Pancreas (tissue), 10 donors: ENCODE measurements around the gene SLC44A1. TPM values are rescaled to one million over a fixed set of nuclear protein-coding genes. Genes with fewer than 3 reads are reported as not detected.

Experiments
- ATAC-seq, 4 donors: fragments of 200-7000 bp; cut with Tn5 transposase; one replicate each; pipeline versions ENCODE4 v1.8.0 to v1.9.1; 2020; ENCODE audit warnings: mild to moderate bottlenecking in 4 of 4, moderate library complexity in 4 of 4
- DNase-seq, 6 donors: peaks; one replicate each; pipeline ENCODE4 v3.0.0-alpha.2; 2020
- FAIRE-seq: peaks from 2 replicates; lab custom pipeline; 2012; peaks lifted over from hg19 to GRCh38; lab: Jason Lieb, UNC
- H3K27ac ChIP-seq, 4 donors: fragments of 200-600 bp; sonication (generic); 1 replicate in 3 of 4; 2 replicates in 1 of 4; pipeline versions ENCODE4 v1.5.0 to v1.8.0; 2020
- H3K27me3 ChIP-seq, 4 donors: fragments of 200-600 bp; one replicate each; pipeline ENCODE4 v1.8.0; 2021
- H3K36me3 ChIP-seq, 3 donors: fragments of 200-600 bp; sonication (generic) in 1 of 3; one replicate each; pipeline versions ENCODE4 v1.5.0 to v1.8.0; 2020 to 2021
- H3K4me1 ChIP-seq, 3 donors: fragments of 200-600 bp; one replicate each; pipeline ENCODE4 v1.8.0; 2021
- H3K4me3 ChIP-seq, 4 donors: fragments of 200-600 bp; sonication (generic) in 2 of 4; one replicate each; pipeline versions ENCODE4 v1.5.0 to v1.8.0; 2020 to 2021
- H3K9me3 ChIP-seq, 4 donors: fragments of 200-600 bp; one replicate each; pipeline ENCODE4 v1.8.0; 2021
- CTCF ChIP-seq, 4 donors: fragments of 200-600 bp; sonication (generic) in 3 of 4; IDR thresholded peaks; one replicate each; pipeline versions ENCODE4 v1.5.0 to v1.8.0; 2021; ENCODE audit warnings: antibody characterized with exemption in 4 of 4
- WGBS, 2 donors: extraction: QIAGEN DNeasy Blood & Tissue Kit; methylation state at CpG; one replicate each; pipeline ENCODE4 v1.1.7; 2013; 5-methylcytosine and 5-hydroxymethylcytosine counted together
- intact Hi-C, 3 donors: fragments of 100-400 bp; cut with DNase I; formaldehyde crosslinking; loops; one replicate each; pipeline versions ENCODE4 v1.11.1 to v1.14.2; 2022
- polyA plus RNA-seq, 2 donors: library from polyadenylated mRNA; stranded (reverse); fragments of 200-250 nt; gene quantifications; one replicate each; pipeline ENCODE4 v1.2.3, GENCODE V29; 2013
- total RNA-seq, 6 donors: library from RNA; stranded (reverse); fragmentation: NEBNext Ultra II Directional in 4 of 6; extraction: Animal tissue kit (Norgen Biotek cat#: 25700) in 4 of 6; gene quantifications; one replicate each; pipeline versions ENCODE4 v1.2.1 to v1.2.4, GENCODE V29; 2021 to 2023
- donor health status: healthy with polysubstance abuse.
- donor health status: DM: no; HTN: no; CAD: no; lungs with moderate emphysema.
- donor health status: DM: no; HTN: no; CAD: no.
- donor health status: control.
- donor health status: control.
- donor health status: Bipolar disorder and iron deficiency.
- donor health status: DM: yes; HTN: yes; CAD: no.
- donor health status: DM: no; HTN: no; CAD: no.
- donor health status: DM: no; HTN: no; CAD: no.
- donor health status: DM: yes; HTN: yes; CAD: no.

Gene SLC44A1
- total and polyA plus RNA-seq, 8 donors, result 4.6 to 32.3 (median 19.3) TPM

GRCh38 chr9:105413525-105413924, 169.1 kb downstream of the SLC44A1 start:
- H3K4me1 ChIP-seq, result peaks cover 0 to 4% (median 0%) of the 10 kb centered on the region in 3 donors
- FAIRE-seq (no peak), ATAC-seq (peak in 3 of 4 donors; percentile 56 to 73 (median 73)), DNase-seq (no peak)
- H3K4me3 ChIP-seq, result no peak overlapping the region
- WGBS, 2 donors, result 10 to 14% methylated on average over 2 of the region's 2 CpGs
- H3K36me3 ChIP-seq, result no peaks in the 10 kb centered on the region
- no peak for TF ChIP-seq CTCF (IDR thresholded peaks at IDR 0.05)
- intact Hi-C loops, result loop anchor here in 1 of 3 donors (10.0 kb wide), 2 partner anchors 169 to 249 kb away; partner anchors contain the start of gene SLC44A1
- H3K27ac ChIP-seq, result no peak overlapping the region
- H3K9me3 ChIP-seq, result no peaks in the 10 kb centered on the region
- no peaks in the 10 kb centered on the region for H3K27me3 ChIP-seq

GRCh38 chr9:105414947-105415661, 170.7 kb downstream of the SLC44A1 start:
- H3K4me1 ChIP-seq, result peaks cover 0 to 4% (median 0%) of the 10 kb centered on the region in 3 donors
- FAIRE-seq (no peak), DNase-seq (peak in 4 of 6 donors; percentile 18 to 58 (median 34)), ATAC-seq (peak; percentile 64 to 96 (median 90))
- H3K27ac ChIP-seq, result no peak overlapping the region
- H3K36me3 ChIP-seq, result no peaks in the 10 kb centered on the region
- no peak overlapping the region for H3K4me3 ChIP-seq
- intact Hi-C loops, result loop anchor here in 1 of 3 donors (10.0 kb wide), 2 partner anchors 170 to 250 kb away; partner anchors contain the start of gene SLC44A1
- TF ChIP-seq CTCF (IDR thresholded peaks at IDR 0.05), result peak; percentile 65 to 73 (median 70)
- WGBS, 2 donors, result 1 to 3% methylated on average over 6 of the region's 6 CpGs
- H3K27me3 ChIP-seq, result no peaks in the 10 kb centered on the region
- H3K9me3 ChIP-seq, result no peaks in the 10 kb centered on the region

- H3K27ac ChIP-seq, result no peak overlapping the region
- no peak for TF ChIP-seq CTCF (IDR thresholded peaks at IDR 0.05)
- WGBS, 2 donors, result 74% methylated on average over 8 of the region's 8 CpGs
- no peaks in the 10 kb centered on the region for H3K27me3 ChIP-seq
- DNase-seq, result no peak
- FAIRE-seq, result no peak
- H3K4me1 ChIP-seq, result peaks cover 0 to 4% (median 0%) of the 10 kb centered on the region in 3 donors
- intact Hi-C loops, result loop anchor here in 1 of 3 donors (10.0 kb wide), 2 partner anchors 171 to 251 kb away; partner anchors contain the start of gene SLC44A1
- no peak for ATAC-seq
- no peaks in the 10 kb centered on the region for H3K9me3 ChIP-seq
- no peak overlapping the region for H3K4me3 ChIP-seq
- H3K36me3 ChIP-seq, result no peaks in the 10 kb centered on the region
These were observed 171.2 kb downstream of the SLC44A1 start for GRCh38 chr9:105415662-105415980.

GRCh38 chr9:105416840-105417239, 172.4 kb downstream of the SLC44A1 start:
- WGBS, 2 donors, result 83 to 86% methylated on average over 1 of the region's 1 CpG
- DNase-seq, result no peak
- H3K27me3 ChIP-seq, result no peaks in the 10 kb centered on the region
- no peak for FAIRE-seq
- no peak overlapping the region for H3K4me3 ChIP-seq
- peaks cover 0 to 4% (median 0%) of the 10 kb centered on the region in 3 donors for H3K4me1 ChIP-seq
- no peak for ATAC-seq
- no peak overlapping the region for H3K27ac ChIP-seq
- no peaks in the 10 kb centered on the region for H3K36me3 ChIP-seq
- no peaks in the 10 kb centered on the region for H3K9me3 ChIP-seq
- intact Hi-C loops, result loop anchor here in 1 of 3 donors (10.0 kb wide), 2 partner anchors 172 to 252 kb away; partner anchors contain the start of gene SLC44A1
- TF ChIP-seq CTCF (IDR thresholded peaks at IDR 0.05), result no peak
